ENCODE measurements around the gene PARVB.

- TF ChIP-seq CTCF (IDR thresholded peaks at IDR 0.05) = no peak
- TF ChIP-seq POLR2A (IDR thresholded peaks at IDR 0.05) = no peak
Observed at GRCh38 chr22:44018594-44018993, 5.5 kb upstream of the PARVB start.

Data from body of pancreas (tissue), 4 donors.